HepG2 (cell line): ENCODE data around the gene PFDN1.

Experiments
- CBX2 ChIP-seq, 2 experiments: fragments of 200-600 bp in 1 of 2; sonication (generic); formaldehyde crosslinking in 1 of 2; IDR thresholded peaks; 2 replicates each; pipeline versions ENCODE4 v1.7.0 to v1.8.1; 2018 to 2022; ENCODE audit warnings: low read depth in 2 of 2, low read length in 1 of 2, mild to moderate bottlenecking in 1 of 2, missing genetic modification reagents in 1 of 2
- PCBP2 ChIP-seq: fragments of 200-400 bp; formaldehyde crosslinking; optimal IDR thresholded peaks from 2 replicates; pipeline ENCODE3; 2018; ENCODE audit warnings: low read length, low read depth; ENCODE audit not compliant: poor library complexity, severe bottlenecking
- TEAD2 ChIP-seq: sonication (generic); formaldehyde crosslinking; IDR thresholded peaks from 2 replicates; pipeline ENCODE4 v1.9.0; 2021; ENCODE audit warnings: missing genetic modification reagents
- TF ChIP-seq, protein P1 (sequence below): sonication (generic); formaldehyde crosslinking; IDR thresholded peaks from 2 replicates; pipeline ENCODE4 v1.5.0; 2020; ENCODE audit warnings: mild to moderate bottlenecking, missing genetic modification reagents, moderate library complexity
- TF ChIP-seq, protein P2 (sequence below): sonication (generic); formaldehyde crosslinking; IDR thresholded peaks from 2 replicates; pipeline ENCODE4 v1.9.0; 2021; ENCODE audit warnings: missing genetic modification reagents, borderline replicate concordance
- TF ChIP-seq, protein P3 (sequence below): sonication (generic); formaldehyde crosslinking; IDR thresholded peaks from 2 replicates; pipeline ENCODE4 v1.5.0; 2020; ENCODE audit warnings: missing genetic modification reagents

DNA sequence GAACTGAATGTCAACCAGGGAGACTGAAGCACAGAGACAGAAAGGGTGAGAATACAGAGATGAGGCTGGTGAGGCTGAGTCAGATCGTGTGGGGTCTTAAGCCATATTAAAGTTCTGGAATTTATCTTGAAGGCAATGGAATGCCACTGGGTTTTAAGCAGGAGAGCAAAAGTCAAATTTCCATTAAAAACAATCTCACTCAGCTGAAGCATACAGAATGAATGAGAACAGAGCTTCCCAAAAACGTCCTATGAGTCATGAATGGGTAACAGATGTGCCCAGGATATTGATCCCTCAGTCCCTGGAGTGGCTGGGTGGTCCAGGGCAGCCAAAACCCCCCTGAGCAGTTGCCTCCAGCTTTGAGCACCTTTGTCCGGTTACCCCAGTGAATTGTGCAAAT, 44.9 kb downstream of the PFDN1 start:
- TF ChIP-seq, protein P1, sequence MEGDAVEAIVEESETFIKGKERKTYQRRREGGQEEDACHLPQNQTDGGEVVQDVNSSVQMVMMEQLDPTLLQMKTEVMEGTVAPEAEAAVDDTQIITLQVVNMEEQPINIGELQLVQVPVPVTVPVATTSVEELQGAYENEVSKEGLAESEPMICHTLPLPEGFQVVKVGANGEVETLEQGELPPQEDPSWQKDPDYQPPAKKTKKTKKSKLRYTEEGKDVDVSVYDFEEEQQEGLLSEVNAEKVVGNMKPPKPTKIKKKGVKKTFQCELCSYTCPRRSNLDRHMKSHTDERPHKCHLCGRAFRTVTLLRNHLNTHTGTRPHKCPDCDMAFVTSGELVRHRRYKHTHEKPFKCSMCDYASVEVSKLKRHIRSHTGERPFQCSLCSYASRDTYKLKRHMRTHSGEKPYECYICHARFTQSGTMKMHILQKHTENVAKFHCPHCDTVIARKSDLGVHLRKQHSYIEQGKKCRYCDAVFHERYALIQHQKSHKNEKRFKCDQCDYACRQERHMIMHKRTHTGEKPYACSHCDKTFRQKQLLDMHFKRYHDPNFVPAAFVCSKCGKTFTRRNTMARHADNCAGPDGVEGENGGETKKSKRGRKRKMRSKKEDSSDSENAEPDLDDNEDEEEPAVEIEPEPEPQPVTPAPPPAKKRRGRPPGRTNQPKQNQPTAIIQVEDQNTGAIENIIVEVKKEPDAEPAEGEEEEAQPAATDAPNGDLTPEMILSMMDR (CRISPR knock-in tag) = no peak
- TF ChIP-seq PCBP2 (no peak), CBX2 (IDR thresholded peaks at IDR 0.05; ENCODE audit: low read depth, low read length) (no peak), CBX2 (CRISPR knock-in tag; IDR thresholded peaks at IDR 0.05; ENCODE audit: low read depth) (no peak), TEAD2 (CRISPR knock-in tag) (no peak)
- TF ChIP-seq, protein P2, sequence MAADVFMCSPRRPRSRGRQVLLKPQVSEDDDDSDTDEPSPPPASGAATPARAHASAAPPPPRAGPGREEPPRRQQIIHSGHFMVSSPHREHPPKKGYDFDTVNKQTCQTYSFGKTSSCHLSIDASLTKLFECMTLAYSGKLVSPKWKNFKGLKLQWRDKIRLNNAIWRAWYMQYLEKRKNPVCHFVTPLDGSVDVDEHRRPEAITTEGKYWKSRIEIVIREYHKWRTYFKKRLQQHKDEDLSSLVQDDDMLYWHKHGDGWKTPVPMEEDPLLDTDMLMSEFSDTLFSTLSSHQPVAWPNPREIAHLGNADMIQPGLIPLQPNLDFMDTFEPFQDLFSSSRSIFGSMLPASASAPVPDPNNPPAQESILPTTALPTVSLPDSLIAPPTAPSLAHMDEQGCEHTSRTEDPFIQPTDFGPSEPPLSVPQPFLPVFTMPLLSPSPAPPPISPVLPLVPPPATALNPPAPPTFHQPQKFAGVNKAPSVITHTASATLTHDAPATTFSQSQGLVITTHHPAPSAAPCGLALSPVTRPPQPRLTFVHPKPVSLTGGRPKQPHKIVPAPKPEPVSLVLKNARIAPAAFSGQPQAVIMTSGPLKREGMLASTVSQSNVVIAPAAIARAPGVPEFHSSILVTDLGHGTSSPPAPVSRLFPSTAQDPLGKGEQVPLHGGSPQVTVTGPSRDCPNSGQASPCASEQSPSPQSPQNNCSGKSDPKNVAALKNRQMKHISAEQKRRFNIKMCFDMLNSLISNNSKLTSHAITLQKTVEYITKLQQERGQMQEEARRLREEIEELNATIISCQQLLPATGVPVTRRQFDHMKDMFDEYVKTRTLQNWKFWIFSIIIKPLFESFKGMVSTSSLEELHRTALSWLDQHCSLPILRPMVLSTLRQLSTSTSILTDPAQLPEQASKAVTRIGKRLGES (CRISPR knock-in tag) = no peak
- TF ChIP-seq, protein P3, sequence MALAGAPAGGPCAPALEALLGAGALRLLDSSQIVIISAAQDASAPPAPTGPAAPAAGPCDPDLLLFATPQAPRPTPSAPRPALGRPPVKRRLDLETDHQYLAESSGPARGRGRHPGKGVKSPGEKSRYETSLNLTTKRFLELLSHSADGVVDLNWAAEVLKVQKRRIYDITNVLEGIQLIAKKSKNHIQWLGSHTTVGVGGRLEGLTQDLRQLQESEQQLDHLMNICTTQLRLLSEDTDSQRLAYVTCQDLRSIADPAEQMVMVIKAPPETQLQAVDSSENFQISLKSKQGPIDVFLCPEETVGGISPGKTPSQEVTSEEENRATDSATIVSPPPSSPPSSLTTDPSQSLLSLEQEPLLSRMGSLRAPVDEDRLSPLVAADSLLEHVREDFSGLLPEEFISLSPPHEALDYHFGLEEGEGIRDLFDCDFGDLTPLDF (CRISPR knock-in tag) = no peak
